GM19240 (cell line): ENCODE results near the gene MAGI1.

Source experiments
- DNase-seq: peaks from one replicate; pipeline ENCODE4 v3.0.0; 2011; ENCODE audit warnings: low spot score; ENCODE audit not compliant: insufficient read length

Gene MAGI1

DNA sequence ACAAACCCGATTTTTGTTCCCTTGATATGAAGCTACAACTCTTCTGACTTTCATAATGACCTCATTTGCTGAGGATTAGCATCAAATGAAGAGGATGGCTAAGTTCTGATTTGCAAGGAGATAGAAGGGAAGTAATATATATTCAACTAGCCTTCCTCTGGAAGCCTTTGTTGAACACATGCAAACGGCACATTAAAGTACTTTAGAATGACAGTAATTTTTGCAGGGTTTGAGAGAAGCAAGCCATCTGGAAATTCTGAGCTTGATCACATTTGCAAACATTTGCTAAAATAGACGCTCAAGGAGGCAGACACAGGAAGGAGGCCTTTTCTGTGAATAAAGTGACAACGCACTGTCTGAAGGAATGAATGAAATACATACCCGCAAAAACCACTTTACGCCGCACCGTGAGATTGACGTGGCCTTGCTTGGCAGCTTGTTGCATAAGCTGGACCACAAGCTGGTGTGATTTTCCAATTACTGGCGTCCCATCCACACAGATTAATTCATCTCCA is 657.2 kb downstream of the MAGI1 start:
- DNase-seq: no peak

DNA sequence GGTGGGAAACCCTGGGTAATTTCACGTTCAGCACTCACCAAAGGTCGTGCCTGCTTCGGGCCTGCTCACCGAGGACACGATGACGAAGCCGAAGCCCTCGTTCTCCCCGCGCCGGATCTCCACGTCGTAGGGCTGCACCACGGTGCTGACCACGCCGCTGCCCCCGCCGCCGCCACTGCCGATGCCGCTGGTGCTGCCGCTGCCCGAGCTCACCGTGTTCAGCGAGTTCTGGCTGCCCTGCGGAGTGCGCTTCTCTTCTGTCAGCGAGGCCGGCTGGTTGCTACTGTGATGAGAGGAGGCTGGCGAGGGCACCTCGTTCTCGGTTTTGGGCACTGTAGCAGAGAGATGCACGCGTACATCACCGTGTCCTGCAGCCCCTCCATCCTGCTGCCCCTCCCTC is 659.5 kb downstream of the MAGI1 start:
- DNase-seq: no peak

GRCh38 chr3:65377637-65378036 is 661.1 kb downstream of the MAGI1 start:
- DNase-seq: no peak

- no peak for DNase-seq
These were observed 662.3 kb downstream of the MAGI1 start for GRCh38 chr3:65376426-65376825.

GRCh38 chr3:65371053-65371452 is 667.7 kb downstream of the MAGI1 start:
- DNase-seq: no peak

GRCh38 chr3:65368866-65369265 is 669.9 kb downstream of the MAGI1 start:
- no peak for DNase-seq

GRCh38 chr3:65362688-65363087 is 676.0 kb downstream of the MAGI1 start:
- DNase-seq: no peak

- DNase-seq: no peak
These were observed 677.3 kb downstream of the MAGI1 start for GRCh38 chr3:65361448-65361847.

DNA sequence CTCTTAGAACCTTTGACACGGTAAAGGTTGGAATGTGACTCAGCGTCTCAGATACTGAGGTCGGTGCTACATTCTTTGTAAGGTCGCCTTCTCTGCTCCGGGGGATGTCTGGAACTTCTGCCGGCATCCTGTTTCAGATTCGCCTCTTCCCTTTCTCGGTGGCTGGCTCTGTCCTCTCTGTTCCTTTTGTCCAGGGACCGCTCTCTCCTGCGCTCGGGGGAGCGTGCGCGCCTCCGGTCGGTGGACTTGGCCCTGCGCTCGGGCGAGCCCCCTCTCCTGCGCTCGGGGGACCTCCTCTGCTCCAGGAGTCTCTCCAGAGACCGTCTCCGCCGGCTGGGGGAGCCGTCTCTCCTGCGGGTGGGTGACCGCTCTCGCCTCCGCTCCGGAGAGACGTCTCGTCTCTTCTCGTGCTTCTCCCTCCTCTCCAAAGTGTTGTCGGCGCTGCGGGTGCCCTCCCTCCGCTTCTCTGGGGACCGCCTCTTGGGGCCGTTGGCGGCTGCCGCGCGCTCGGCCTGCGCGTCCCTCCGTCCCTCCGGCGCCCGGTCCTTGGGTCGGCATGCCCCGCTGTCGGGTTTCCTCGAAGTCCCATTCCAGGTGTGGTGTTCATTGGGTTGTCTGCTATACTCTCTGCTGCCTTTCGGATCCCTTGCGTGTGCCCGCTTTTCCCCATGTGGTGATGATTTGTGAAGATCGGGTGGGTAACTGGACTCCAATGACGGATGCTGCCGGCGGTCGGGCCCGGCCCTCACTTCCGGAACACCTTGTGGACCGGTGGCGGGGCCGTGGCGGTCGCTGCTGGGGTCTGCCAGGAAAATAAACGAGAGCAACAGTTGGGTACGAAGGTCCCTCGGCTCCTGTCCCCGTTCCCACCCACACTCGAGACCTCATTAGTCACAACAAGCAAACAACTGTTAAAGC is 682.1 kb downstream of the MAGI1 start:
- no peak for DNase-seq

DNA sequence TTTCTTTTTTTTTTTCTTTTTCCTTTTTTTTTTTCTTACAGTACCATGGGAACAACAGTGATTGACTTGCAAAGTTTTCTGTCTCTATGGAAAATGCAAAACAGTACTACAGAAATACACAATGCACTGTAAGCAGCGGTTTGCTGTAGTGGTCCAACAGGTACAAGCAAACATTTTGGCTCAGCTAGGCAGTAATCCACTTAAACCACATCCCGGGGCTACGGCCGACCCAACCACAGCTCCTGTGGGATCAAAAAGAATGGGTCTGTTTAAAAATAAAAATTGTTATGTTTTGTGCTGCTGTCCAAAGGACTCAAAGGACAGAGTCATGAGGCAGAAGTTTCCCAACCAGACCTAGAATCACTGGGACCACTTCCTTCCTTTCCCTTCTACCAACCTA is 683.8 kb downstream of the MAGI1 start:
- no peak for DNase-seq

DNA sequence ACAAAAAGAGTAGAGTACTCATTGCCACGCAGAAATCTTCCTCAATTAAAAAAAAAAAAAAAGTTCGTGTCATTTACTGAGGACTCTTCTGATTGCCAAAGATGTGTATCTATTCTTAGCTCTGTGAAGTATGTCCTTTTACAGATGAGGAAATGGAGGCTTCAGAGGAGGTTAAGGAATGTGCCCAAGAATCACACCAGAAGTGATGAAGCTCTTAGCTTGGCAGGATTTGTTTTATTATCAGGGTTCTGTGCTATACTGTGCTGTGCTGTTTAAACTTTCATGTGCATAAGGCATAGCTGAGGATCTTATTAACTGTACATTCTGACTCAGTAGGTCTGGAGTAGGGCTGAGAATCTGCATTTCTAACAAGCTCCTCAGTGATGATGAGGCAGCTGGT is 685.8 kb downstream of the MAGI1 start:
- DNase-seq: no peak

- no peak for DNase-seq
These were observed 687.0 kb downstream of the MAGI1 start for GRCh38 chr3:65351753-65352152.

GRCh38 chr3:65350801-65351476 is 687.8 kb downstream of the MAGI1 start:
- DNase-seq: no peak

DNA sequence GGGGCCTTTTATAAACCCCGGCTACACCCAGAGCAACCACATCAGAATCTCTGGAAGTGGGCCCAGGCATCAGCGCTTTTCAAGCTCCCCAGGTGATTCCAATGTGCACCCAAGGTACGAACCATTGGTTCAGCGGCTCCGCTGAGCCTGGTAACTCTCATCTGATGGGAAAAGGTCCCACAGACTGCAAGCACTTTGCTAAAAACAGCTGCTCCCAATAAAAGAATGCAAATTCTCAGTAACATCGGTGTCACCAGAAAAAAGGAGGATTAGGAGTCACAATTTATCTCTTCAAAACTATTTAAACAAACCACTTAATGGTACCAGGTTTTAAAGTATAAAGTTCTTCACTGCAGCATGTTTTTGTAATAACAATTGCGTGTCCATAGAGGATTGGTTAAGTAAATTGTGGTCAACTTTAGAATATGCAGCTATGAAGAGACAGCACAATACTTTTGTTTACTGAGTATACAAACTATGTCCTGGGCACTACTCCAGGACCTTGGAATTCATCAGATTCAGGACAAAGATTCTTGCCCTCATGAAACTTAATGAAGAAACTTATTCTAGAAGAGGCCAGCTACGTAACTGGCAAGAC is 690.2 kb downstream of the MAGI1 start:
- DNase-seq: no peak

GRCh38 chr3:65347166-65347565 is 691.6 kb downstream of the MAGI1 start:
- DNase-seq: no peak

DNA sequence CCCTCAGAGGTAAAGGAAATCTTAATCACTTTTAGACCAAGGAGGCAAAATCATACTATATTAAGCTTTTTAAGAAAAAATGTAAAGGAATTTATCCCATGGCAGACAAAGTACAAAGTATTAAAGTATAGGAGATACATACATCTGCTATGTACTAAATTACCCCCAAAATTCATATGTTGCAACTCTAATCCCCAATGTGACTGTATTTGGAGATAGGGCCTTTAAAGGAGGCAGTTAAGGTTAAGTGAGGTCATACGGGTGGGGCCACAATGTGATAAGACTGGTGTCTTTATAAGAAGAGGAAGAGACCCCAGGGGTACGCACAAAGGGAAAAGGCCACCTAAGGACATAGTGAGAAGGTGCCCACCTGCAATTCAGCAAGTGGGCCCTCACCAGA is 693.9 kb downstream of the MAGI1 start:
- DNase-seq: no peak

DNA sequence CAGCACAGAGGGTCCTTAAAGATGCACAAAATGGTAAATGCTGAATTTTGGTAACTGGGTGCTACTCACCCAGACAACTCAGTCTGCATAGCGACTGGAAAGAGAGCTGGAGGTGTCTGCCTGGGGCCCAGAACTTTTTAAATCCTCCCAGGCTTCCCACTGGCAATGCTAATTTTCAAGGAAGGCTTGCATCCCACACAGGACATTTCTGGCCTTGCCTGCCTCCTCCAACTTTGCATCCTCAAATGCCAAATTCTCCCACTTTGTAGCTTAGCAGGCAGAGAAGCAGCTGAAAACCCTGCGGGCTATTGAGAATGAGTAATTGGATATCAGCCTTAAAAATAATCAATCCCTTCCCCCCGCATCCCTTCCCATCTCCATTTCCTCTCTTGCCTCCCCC is 694.3 kb downstream of the MAGI1 start:
- DNase-seq: no peak

GRCh38 chr3:65343736-65344135 is 695.0 kb downstream of the MAGI1 start:
- DNase-seq: no peak

- DNase-seq: no peak
These were observed 695.7 kb downstream of the MAGI1 start for GRCh38 chr3:65343026-65343425.

- peak; percentile 8 for DNase-seq
These were observed 696.5 kb downstream of the MAGI1 start for GRCh38 chr3:65342084-65342683.

DNA sequence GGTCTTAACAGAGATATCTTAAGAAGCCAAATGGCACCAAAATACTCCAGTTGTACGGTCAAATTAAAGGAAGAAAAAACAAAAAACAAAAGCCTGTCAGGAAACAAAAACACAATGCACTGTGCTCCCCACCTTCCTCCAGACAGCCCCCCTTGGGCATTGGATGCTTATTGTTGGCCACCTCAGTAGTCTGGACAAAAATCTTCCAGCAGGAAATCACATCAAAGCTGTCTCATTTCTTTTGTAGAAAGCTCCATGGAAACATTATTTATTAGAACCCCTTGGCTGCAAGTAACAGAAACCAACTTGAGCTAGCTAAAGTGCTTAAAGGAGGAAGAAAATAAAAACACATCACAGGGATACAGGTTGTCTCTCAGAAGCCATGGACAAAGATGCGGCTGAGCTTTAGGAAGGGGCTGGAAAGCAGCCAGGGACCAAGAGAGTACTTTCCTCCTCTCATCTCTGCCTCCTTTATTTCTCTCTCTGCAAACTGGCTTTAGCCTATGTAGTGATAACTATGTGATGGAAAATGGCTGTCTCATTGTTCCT is 699.5 kb downstream of the MAGI1 start:
- no peak for DNase-seq
